K562 (cell line): ENCODE results near the gene SLC6A6. TPM values are rescaled to one million over a fixed set of nuclear protein-coding genes. Genes with fewer than 3 reads are reported as not detected.
A peak's percentile ranks its signal among the peaks of the same experiment; 100 is the strongest.

ENCODE experiments used
- CAMTA2 ChIP-seq: fragments of 250-450 bp; sonication (Bioruptor Pico); conservative IDR thresholded peaks from 2 replicates; pipeline ENCODE4 v1.5.1; 2022
- CCNT2 ChIP-seq: IDR thresholded peaks from 2 replicates; pipeline ENCODE4 v1.6.1; 2011; ENCODE audit warnings: borderline replicate concordance, low read depth, mild to moderate bottlenecking, moderate library complexity, mixed read lengths, low read length; ENCODE audit not compliant: insufficient read length; ENCODE audit errors: extremely low read depth
- CEBPG ChIP-seq, 3 experiments: fragments of 200-800 bp in 1 of 3; sonication (Bioruptor generic) in 1 of 3; sonication (generic) in 1 of 3; formaldehyde crosslinking in 1 of 3; IDR thresholded peaks in 2 of 3; conservative IDR thresholded peaks in 1 of 3; 2 replicates each; pipeline versions ENCODE4 v1.6.1 to v1.8.0; 2016 to 2022; ENCODE audit warnings: missing compliant biosample characterization in 2 of 3, missing genetic modification characterization in 2 of 3, mild to moderate bottlenecking in 1 of 3, missing genetic modification reagents in 1 of 3
- FOS ChIP-seq: IDR thresholded peaks from 3 replicates; pipeline ENCODE4 v1.6.1; 2011; ENCODE audit not compliant: insufficient read length; ENCODE audit errors: extremely low read depth
- KHSRP ChIP-seq: fragments of 450-650 bp; IDR thresholded peaks from 2 replicates; pipeline ENCODE4 v1.6.1; 2017
- LEF1 ChIP-seq: fragments of 450-650 bp; IDR thresholded peaks from 2 replicates; pipeline ENCODE4 v1.6.1; 2016; ENCODE audit warnings: mild to moderate bottlenecking
- MCM7 ChIP-seq, 2 experiments: fragments of 450-650 bp; IDR thresholded peaks; 2 replicates each; pipeline ENCODE4 v1.6.1; 2016 to 2018
- MEF2A ChIP-seq: IDR thresholded peaks from 2 replicates; pipeline ENCODE4 v1.6.1; 2011; ENCODE audit warnings: low read depth, mild to moderate bottlenecking, low read length, moderate library complexity; ENCODE audit not compliant: control insufficient read depth
- MTF1 ChIP-seq: fragments of 250-450 bp; sonication (Bioruptor Pico); IDR thresholded peaks from 2 replicates; pipeline ENCODE4 v1.9.0; 2021; ENCODE audit warnings: moderate library complexity, mild to moderate bottlenecking, inconsistent platforms, borderline replicate concordance
- NCOA6 ChIP-seq: fragments of 450-650 bp; IDR thresholded peaks from 2 replicates; pipeline ENCODE4 v1.6.1; 2017; ENCODE audit warnings: mild to moderate bottlenecking
- NFE2 ChIP-seq: IDR thresholded peaks from 2 replicates; pipeline ENCODE4 v1.6.1; 2014; ENCODE audit warnings: antibody characterized with exemption, low read depth
- NR2C1 ChIP-seq, 2 experiments: fragments of 450-650 bp; IDR thresholded peaks; 2 replicates each; pipeline ENCODE4 v1.6.1; 2017; ENCODE audit warnings: mild to moderate bottlenecking in 2 of 2, antibody characterized with exemption in 1 of 2, inconsistent platforms in 1 of 2, missing compliant biosample characterization in 1 of 2, missing genetic modification characterization in 1 of 2
- PCBP1 ChIP-seq: fragments of 200-400 bp; formaldehyde crosslinking; IDR thresholded peaks from 2 replicates; pipeline ENCODE4 v1.6.1; 2018; ENCODE audit warnings: mild to moderate bottlenecking, low read depth, low read length; ENCODE audit not compliant: poor library complexity, severe bottlenecking
- RFX5 ChIP-seq: IDR thresholded peaks from 2 replicates; pipeline ENCODE4 v1.6.1; 2011; ENCODE audit warnings: low read depth, mild to moderate bottlenecking, improper control_type of control experiment, low read length
- SRSF7 ChIP-seq: fragments of 200-400 bp; formaldehyde crosslinking; optimal IDR thresholded peaks from 2 replicates; pipeline ENCODE3; 2017; ENCODE audit warnings: mild to moderate bottlenecking, low read depth, low read length
- TAL1 ChIP-seq: fragments of 450-650 bp; IDR thresholded peaks from 2 replicates; pipeline ENCODE4 v1.6.1; 2016; ENCODE audit warnings: mild to moderate bottlenecking
- TCF3 ChIP-seq: sonication (generic); formaldehyde crosslinking; IDR thresholded peaks from 2 replicates; pipeline ENCODE4 v1.4.0; 2020; ENCODE audit warnings: mild to moderate bottlenecking, missing genetic modification reagents
- TFAM ChIP-seq: fragments of 250-450 bp; sonication (Bioruptor Pico); conservative IDR thresholded peaks from 2 replicates; pipeline ENCODE4 v1.5.0; 2021; ENCODE audit warnings: mild to moderate bottlenecking, moderate library complexity
- YY1 ChIP-seq, 3 experiments: IDR thresholded peaks; 2 replicates each; pipeline ENCODE4 v1.6.1; 2011; ENCODE audit warnings: low read length in 2 of 3, mild to moderate bottlenecking in 2 of 3, moderate library complexity in 2 of 3, borderline replicate concordance in 1 of 3, control low read depth in 1 of 3, low read depth in 1 of 3; ENCODE audit not compliant: insufficient read depth in 3 of 3, insufficient replicate concordance in 2 of 3, control insufficient read depth in 1 of 3, insufficient read length in 1 of 3; ENCODE audit errors: extremely low read depth in 1 of 3
- ZNF12 ChIP-seq: sonication (generic); formaldehyde crosslinking; IDR thresholded peaks from 2 replicates; pipeline ENCODE4 v1.4.0; 2020; ENCODE audit warnings: mild to moderate bottlenecking, missing genetic modification reagents
- ZNF165 ChIP-seq: fragments of 250-450 bp; sonication (Bioruptor Pico); IDR thresholded peaks from 2 replicates; pipeline ENCODE4 v1.4.0; 2020; ENCODE audit warnings: borderline replicate concordance
- ZNF232 ChIP-seq: sonication (generic); formaldehyde crosslinking; IDR thresholded peaks from 2 replicates; pipeline ENCODE4 v1.8.0; 2022; ENCODE audit warnings: mild to moderate bottlenecking, missing genetic modification reagents
- ZNF41 ChIP-seq: fragments of 250-450 bp; sonication (Bioruptor Pico); conservative IDR thresholded peaks from 2 replicates; pipeline ENCODE4 v1.4.0; 2020; ENCODE audit warnings: mild to moderate bottlenecking
- ZNF785 ChIP-seq: fragments of 250-450 bp; sonication (Bioruptor Pico); IDR thresholded peaks from 2 replicates; pipeline ENCODE4 v1.4.0; 2020; ENCODE audit warnings: mild to moderate bottlenecking
- polyA plus RNA-seq, 8 experiments: library from polyadenylated mRNA; depleted of rRNA in 4 of 8; stranded (reverse) in 5 of 8; unstranded in 3 of 8; fragments of >200 nt; fragmentation: Nextera tagmentation in 2 of 8; fragmentation: Illumina TruSeq in 1 of 8; extraction: Ambion mirVana in 2 of 8; extraction: Trizol in 1 of 8; gene quantifications; 2 replicates each; pipeline versions ENCODE4 v1.2.1 to v1.2.3, GENCODE V29; 2011 to 2014; ENCODE audit warnings: inconsistent platforms in 1 of 8, missing spikeins in 1 of 8
- total RNA-seq, 7 experiments: library from RNA; depleted of rRNA in 6 of 7; stranded (reverse); fragments of >200 nt in 6 of 7; fragmentation: Illumina TruSeq in 2 of 7; extraction: Trizol in 2 of 7; gene quantifications; 2 replicates each; pipeline versions ENCODE4 v1.2.1 to v1.2.3, GENCODE V29; 2011 to 2021; ENCODE audit warnings: low replicate concordance in 1 of 7
- TF ChIP-seq, protein P1 (sequence below): sonication (generic); formaldehyde crosslinking; IDR thresholded peaks from 2 replicates; pipeline ENCODE4 v1.8.0; 2022; ENCODE audit warnings: missing genetic modification reagents, mild to moderate bottlenecking, moderate library complexity, borderline replicate concordance
- TF ChIP-seq, protein P2 (sequence below): fragments of 450-650 bp; formaldehyde crosslinking; IDR thresholded peaks from 2 replicates; pipeline ENCODE4 v1.4.0; 2020; ENCODE audit warnings: mild to moderate bottlenecking, mixed read lengths

Gene SLC6A6
- total and polyA plus RNA-seq, 9 of the 15 experiments (the other 6 are each of a cell fraction or from before 2014, with no cell fraction given), result 12.3 to 203 (median 93.2) TPM

DNA sequence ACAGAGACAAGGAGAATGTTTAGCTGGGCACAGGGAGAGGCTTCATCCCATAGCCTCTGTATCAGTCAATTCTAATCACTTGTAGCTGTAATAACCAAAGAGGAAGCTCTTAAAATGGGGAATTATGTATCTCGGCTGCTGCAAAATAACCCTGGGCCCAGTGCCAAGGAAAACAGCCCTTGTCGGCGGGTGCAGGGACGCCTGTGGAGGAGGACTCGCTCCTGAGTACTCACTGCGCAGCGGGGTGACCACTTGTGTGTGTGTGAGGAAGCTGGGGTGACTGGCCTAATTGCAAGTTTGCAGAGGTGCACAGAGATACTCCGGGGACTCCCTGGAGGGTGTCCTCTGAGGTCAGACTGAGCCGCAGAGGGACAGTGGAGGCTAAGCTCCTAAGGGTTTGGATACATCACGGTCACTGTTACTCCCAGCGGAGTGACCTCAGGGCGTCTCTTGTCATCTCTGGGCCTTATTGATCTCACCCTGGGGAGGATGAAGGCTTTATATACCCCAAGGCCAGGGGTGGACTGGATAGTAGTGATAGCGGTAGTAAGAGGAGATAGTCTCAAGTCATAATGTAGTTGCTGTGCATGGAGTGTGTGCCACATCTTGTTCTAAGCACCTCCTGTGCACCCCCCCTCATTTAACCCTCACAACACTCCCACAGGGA is 37.2 kb downstream of the SLC6A6 start (continued):
- TF ChIP-seq YY1 (IDR thresholded peaks at IDR 0.05; ENCODE audit: borderline replicate concordance in 1 of 3, control insufficient read depth in 1 of 3, extremely low read depth in 1 of 3, insufficient read depth in 3 of 3, insufficient read length in 1 of 3, insufficient replicate concordance in 2 of 3, low read depth in 1 of 3, low read length in 2 of 3) (no peak), TAL1 (peak; percentile 45), ZNF785 (CRISPR knock-in tag) (no peak), MEF2A (no peak), ZNF12 (CRISPR knock-in tag) (no peak), TCF3 (CRISPR knock-in tag) (peak; percentile 67), NR2C1 (IDR thresholded peaks at IDR 0.05) (no peak), NR2C1 (tag; IDR thresholded peaks at IDR 0.05) (no peak), KHSRP (no peak), TFAM (CRISPR knock-in tag) (no peak), ZNF232 (CRISPR knock-in tag) (no peak), RFX5 (no peak), NCOA6 (no peak), NFE2 (no peak), ZNF41 (CRISPR knock-in tag) (no peak), MCM7 (IDR thresholded peaks at IDR 0.05) (no peak), CEBPG (CRISPR knock-in tag; IDR thresholded peaks at IDR 0.05) (no peak), CEBPG (tag; conservative IDR thresholded peaks at IDR 0.05 in 1 of 2, IDR thresholded peaks at IDR 0.05 in 1 of 2) (no peak), CCNT2 (no peak), MTF1 (no peak), LEF1 (no peak), SRSF7 (no peak), ZNF165 (CRISPR knock-in tag) (no peak), PCBP1 (no peak), CAMTA2 (no peak), FOS (no peak)
- TF ChIP-seq, protein P1, sequence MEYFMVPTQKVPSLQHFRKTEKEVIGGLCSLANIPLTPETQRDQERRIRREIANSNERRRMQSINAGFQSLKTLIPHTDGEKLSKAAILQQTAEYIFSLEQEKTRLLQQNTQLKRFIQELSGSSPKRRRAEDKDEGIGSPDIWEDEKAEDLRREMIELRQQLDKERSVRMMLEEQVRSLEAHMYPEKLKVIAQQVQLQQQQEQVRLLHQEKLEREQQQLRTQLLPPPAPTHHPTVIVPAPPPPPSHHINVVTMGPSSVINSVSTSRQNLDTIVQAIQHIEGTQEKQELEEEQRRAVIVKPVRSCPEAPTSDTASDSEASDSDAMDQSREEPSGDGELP (CRISPR knock-in tag), result peak; percentile 67; the same call in 1 of the 2 replicates
- TF ChIP-seq, protein P2, sequence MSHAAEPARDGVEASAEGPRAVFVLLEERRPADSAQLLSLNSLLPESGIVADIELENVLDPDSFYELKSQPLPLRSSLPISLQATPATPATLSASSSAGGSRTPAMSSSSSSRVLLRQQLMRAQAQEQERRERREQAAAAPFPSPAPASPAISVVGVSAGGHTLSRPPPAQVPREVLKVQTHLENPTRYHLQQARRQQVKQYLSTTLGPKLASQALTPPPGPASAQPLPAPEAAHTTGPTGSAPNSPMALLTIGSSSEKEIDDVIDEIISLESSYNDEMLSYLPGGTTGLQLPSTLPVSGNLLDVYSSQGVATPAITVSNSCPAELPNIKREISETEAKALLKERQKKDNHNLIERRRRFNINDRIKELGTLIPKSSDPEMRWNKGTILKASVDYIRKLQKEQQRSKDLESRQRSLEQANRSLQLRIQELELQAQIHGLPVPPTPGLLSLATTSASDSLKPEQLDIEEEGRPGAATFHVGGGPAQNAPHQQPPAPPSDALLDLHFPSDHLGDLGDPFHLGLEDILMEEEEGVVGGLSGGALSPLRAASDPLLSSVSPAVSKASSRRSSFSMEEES (CRISPR knock-in tag), result no peak
